Glutamatergic neuron (in vitro differentiated cells): ENCODE data around the gene AMHR2. TPM values are rescaled to one million over a fixed set of nuclear protein-coding genes. Genes with fewer than 3 reads are reported as not detected.
"Not testable (repeated sequence)": the region's sequence is repeated elsewhere in the genome, so short reads cannot be mapped to it uniquely, and the experiment has no call there.

ENCODE experiments used
- DNase-seq: peaks from one replicate; pipeline ENCODE4 v3.0.0; 2022
- H3K27ac Mint-ChIP-seq: one replicate; pipeline ENCODE4 v1.8.0; 2020; ENCODE audit warnings: mild to moderate bottlenecking, mixed read lengths, inconsistent platforms; ENCODE audit not compliant: unreplicated experiment
- H3K27me3 Mint-ChIP-seq: one replicate; pipeline ENCODE4 v1.8.0; 2020; ENCODE audit warnings: mild to moderate bottlenecking, moderate library complexity, mixed read lengths, inconsistent platforms; ENCODE audit not compliant: unreplicated experiment
- H3K36me3 Mint-ChIP-seq: one replicate; pipeline ENCODE4 v1.8.0; 2020; ENCODE audit warnings: mild to moderate bottlenecking, mixed read lengths, inconsistent platforms; ENCODE audit not compliant: unreplicated experiment
- H3K4me1 Mint-ChIP-seq: one replicate; pipeline ENCODE4 v1.8.0; 2020; ENCODE audit warnings: mild to moderate bottlenecking, low read depth, mixed read lengths, inconsistent platforms; ENCODE audit not compliant: unreplicated experiment
- H3K4me3 Mint-ChIP-seq: one replicate; pipeline ENCODE4 v1.8.0; 2020; ENCODE audit warnings: mild to moderate bottlenecking, mixed read lengths, inconsistent platforms; ENCODE audit not compliant: unreplicated experiment
- H3K9me3 Mint-ChIP-seq: one replicate; pipeline ENCODE4 v1.8.0; 2020; ENCODE audit warnings: mild to moderate bottlenecking, moderate library complexity, mixed read lengths, inconsistent platforms; ENCODE audit not compliant: unreplicated experiment
- long read RNA-seq: library from polyadenylated mRNA; unstranded; transcript quantifications from one replicate; pipeline ENCODE4 v2.0.0, GENCODE V29; 2020; ENCODE audit not compliant: unreplicated experiment
- total RNA-seq: library from RNA; stranded (reverse); fragmentation: NEBNext Ultra II Directional; extraction: Animal tissue kit (Norgen Biotek cat#: 25700); gene quantifications from one replicate; pipeline ENCODE4 v1.2.1, GENCODE V29; 2021; ENCODE audit not compliant: unreplicated experiment
- TF ChIP-seq, protein P1 (sequence below): fragments of 200-600 bp; sonication (generic); IDR thresholded peaks from one replicate; pipeline ENCODE4 v1.5.0; 2021; ENCODE audit not compliant: partially characterized antibody, unreplicated experiment

The AMHR2 gene
- not detected for total RNA-seq
- long read RNA-seq = 0 reads

GRCh38 chr12:53423597-53423996 is at the start of gene AMHR2:
AMHR2 (plus strand) TSS chr12:53423855; CDS start chr12:53423935, 80 bp downstream.
- no peaks in the 10 kb centered on the region for H3K9me3 Mint-ChIP-seq
- peaks cover 3% of the 10 kb centered on the region for H3K27me3 Mint-ChIP-seq
- no peak within 1 kb of the TSS for H3K27ac Mint-ChIP-seq
- no peaks in the 10 kb centered on the region for H3K36me3 Mint-ChIP-seq
- H3K4me3 Mint-ChIP-seq = no peak within 1 kb of the TSS
- TF ChIP-seq, protein P1, sequence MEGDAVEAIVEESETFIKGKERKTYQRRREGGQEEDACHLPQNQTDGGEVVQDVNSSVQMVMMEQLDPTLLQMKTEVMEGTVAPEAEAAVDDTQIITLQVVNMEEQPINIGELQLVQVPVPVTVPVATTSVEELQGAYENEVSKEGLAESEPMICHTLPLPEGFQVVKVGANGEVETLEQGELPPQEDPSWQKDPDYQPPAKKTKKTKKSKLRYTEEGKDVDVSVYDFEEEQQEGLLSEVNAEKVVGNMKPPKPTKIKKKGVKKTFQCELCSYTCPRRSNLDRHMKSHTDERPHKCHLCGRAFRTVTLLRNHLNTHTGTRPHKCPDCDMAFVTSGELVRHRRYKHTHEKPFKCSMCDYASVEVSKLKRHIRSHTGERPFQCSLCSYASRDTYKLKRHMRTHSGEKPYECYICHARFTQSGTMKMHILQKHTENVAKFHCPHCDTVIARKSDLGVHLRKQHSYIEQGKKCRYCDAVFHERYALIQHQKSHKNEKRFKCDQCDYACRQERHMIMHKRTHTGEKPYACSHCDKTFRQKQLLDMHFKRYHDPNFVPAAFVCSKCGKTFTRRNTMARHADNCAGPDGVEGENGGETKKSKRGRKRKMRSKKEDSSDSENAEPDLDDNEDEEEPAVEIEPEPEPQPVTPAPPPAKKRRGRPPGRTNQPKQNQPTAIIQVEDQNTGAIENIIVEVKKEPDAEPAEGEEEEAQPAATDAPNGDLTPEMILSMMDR = no peak
- no peak for DNase-seq
- H3K4me1 Mint-ChIP-seq = no peaks in the 10 kb centered on the region

DNA sequence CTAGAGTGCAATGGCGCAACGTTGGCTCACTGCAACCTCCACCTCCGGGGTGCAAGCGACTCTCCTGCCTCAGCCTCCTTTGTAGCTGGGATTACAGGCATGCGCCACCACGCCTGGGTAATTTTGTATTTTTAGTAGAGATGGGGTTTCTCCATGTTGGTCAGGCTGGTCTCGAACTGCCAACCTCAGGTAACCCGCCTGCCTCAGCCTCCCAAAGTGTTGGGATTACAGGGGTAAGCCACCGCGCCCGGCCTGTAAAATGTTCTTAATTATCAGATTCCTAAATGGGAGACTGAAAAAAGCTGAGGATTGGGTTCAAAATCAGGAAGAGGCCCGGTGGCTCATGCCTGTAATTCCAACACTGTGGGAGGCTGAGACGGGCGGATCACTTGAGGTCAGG is 49.4 kb upstream of the AMHR2 start:
- H3K4me1 Mint-ChIP-seq, H3K36me3 Mint-ChIP-seq, H3K9me3 Mint-ChIP-seq, H3K4me3 Mint-ChIP-seq, H3K27me3 Mint-ChIP-seq, H3K27ac Mint-ChIP-seq, DNase-seq: not testable (repeated sequence)

DNA sequence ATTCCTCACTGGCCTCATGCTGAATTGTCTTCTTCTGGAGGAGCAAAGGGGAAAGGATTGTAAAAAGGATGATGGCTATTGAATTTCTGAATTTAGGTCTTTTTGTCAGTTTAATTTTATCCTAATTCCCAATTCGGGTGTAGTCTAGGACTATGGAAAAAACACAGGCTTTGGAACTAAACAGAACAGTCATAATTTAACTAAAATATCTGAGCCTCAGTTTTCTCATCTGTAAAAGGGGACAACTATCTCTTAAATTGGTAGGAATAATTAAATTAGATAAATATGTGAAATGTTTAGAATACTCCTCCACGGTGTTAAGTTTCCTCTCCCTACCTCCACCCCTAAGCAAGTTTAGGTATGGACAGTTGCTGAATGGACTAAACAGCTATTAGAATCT is 46.9 kb upstream of the AMHR2 start:
- peaks cover 2% of the 10 kb centered on the region for H3K27me3 Mint-ChIP-seq
- DNase-seq = no peak
- TF ChIP-seq, protein P1 = no peak
- H3K4me3 Mint-ChIP-seq = no peak overlapping the region
- H3K27ac Mint-ChIP-seq = no peak overlapping the region
- H3K36me3 Mint-ChIP-seq = no peaks in the 10 kb centered on the region
- peaks cover 7% of the 10 kb centered on the region for H3K9me3 Mint-ChIP-seq
- peaks cover 8% of the 10 kb centered on the region for H3K4me1 Mint-ChIP-seq

DNA sequence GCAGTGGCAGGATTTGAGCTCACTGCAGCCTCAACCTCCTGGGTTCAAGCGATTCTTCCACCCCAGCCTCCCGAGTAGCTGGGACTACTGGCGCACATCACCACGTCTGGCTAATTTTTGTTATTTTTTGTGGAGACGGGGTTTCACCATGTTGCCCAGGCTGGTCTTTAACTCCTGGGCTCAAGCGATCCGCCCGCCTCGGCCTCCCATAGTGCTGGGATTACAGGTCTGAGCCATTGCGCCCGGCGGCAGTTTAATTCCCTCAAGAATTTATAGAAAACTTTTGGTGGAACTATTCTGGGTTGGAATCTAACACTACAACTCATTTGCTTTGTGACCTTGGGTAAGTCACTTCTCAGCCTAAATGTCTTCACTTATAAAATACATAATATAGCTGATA is 45.4 kb upstream of the AMHR2 start:
- Mint-ChIP-seq H3K27me3 (peaks cover 3% of the 10 kb centered on the region), H3K36me3 (no peaks in the 10 kb centered on the region), H3K27ac (no peak overlapping the region), H3K4me1 (peaks cover 10% of the 10 kb centered on the region), H3K4me3 (no peak overlapping the region), H3K9me3 (peaks cover 5% of the 10 kb centered on the region)
- TF ChIP-seq, protein P1 = no peak
- no peak for DNase-seq

DNA sequence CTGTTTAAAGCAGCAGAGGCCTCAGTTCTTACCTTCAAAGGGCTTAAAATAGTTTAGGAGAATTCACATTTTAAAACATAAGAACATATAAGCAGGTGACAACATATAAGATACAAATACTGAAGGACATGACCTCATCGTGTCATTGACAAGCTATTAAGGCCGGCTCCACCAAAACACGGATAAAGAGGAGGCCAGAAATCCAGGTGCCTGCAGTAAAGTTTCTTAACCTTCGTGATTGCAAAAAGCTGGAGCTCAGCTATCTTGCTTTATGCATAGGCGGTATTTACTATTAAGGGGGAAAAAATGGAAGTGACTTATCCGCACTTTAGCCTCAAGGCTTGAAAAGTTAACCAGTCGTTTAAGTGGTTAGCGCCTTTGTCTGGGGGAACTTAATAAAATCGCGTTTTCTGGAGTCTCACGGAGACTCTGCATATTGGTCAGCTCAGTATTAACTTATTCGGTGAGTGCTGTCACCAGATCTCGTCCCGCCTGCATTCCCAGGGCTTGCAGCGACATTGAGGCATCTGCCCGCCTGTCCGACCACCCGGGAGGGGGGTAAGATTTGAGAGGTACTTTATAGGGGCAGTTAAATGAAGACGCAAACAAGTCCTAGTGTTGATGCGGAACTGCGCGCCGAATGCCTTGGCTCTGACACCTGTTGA is 44.8 kb upstream of the AMHR2 start:
- Mint-ChIP-seq H3K4me3 (no peak overlapping the region), H3K27ac (no peak overlapping the region), H3K27me3 (peaks cover 3% of the 10 kb centered on the region), H3K9me3 (peaks cover 5% of the 10 kb centered on the region), H3K4me1 (peaks cover 14% of the 10 kb centered on the region), H3K36me3 (no peaks in the 10 kb centered on the region)
- TF ChIP-seq, protein P1 = no peak
- DNase-seq = no peak
